Activated naive CD4-positive, alpha-beta T cell treated with anti-CD3 and anti-CD28 coated beads, Interleukin-2, amount 50 U/mL, for 16 hours (primary cell): ENCODE results near the gene OR2F1.
"Not testable (repeated sequence)": the region's sequence is repeated elsewhere in the genome, so short reads cannot be mapped to it uniquely, and the experiment has no call there.

Experiments
- DNase-seq: peaks from one replicate; pipeline ENCODE4 v3.0.0-alpha.2; 2020

OR2F1 gene

DNA sequence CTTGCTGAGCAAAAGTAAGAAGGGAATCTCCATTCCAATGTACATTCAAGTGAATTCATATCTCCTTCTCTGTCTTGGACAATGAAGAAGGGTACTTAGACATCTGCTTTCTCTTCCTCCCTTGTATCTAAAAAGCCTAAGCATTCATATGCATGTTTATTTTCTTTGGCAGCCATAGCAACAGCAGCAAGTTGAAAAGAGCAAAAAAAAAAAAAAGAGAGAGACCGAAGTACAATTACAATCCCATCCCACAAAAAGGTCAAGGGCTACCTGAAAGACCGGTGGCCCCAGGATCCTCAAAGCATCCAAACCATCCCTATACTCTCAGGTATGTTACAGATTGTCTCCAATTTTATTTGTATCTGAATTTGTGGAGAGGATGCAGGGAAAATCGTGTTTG is 4.1 kb downstream of the OR2F1 start:
- DNase-seq = no peak

GRCh38 chr7:143960813-143961610 is 6.4 kb downstream of the OR2F1 start:
- DNase-seq = no peak

GRCh38 chr7:143965280-143965679 is 10.6 kb downstream of the OR2F1 start:
- DNase-seq = no peak

DNA sequence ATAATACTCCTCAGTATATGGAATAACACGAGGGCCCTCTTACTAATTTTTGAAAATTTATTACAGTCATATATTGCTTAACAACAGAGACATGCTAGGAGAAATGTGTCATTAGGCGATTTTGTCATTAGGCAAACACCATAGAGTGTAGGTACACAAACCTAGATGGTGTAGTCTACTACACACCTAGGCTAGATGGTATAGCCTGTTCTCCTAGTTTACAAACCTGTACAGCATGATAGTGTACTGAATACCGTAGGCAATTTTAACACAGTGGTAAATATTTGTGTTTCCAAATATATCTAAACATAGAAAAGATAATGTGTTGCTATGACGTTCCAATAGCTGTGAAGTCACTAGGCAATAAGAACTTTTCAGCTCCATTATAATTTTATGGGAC is 12.8 kb downstream of the OR2F1 start:
- no peak for DNase-seq

DNA sequence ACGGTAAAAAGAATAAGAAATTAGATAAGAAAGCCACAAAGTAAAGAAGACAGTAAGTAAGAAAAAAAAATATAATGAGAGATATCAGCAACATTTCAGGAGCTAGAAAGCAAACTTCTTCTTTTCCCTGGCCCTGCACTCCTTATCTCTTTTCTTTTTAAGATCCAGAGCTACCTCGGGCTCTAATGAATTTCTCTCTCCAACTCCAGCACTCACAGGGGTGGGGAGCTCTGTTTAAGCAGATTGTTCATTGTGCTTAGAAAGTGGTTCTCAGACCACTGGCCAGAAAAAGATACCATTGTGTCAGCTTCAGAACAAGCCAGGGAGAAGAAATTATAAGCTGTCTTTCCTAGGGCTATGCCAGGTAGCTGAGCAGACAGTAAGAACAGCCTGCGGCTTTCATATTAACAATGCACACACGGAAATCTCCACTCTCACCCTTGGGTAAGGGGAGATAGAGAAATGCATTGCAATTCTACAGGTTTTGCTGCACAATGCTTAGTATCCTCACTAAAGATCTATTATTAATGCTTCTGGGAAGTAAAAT is 19.3 kb downstream of the OR2F1 start:
- DNase-seq = no peak

GRCh38 chr7:143974459-143974858 is 19.8 kb downstream of the OR2F1 start:
- no peak for DNase-seq

GRCh38 chr7:143975617-143976016 is 21.0 kb downstream of the OR2F1 start:
- DNase-seq = no peak

DNA sequence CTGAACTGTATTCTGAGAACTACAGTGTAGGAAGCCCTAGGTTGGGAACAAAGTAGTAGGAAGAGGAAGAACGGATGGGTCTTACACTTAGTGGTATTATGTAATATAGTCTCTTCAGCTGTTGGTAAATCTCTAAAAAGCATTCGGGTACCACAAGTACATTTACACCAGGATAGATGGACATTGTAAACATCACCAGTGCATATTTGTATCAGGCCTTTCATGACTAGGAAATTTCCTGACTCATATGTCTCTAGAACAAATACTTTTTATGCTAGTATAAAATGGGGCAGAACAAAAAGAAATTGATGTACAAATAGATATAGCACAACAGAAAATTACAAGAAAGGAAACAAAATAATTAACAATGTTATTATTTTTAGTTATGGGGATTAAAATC is 23.9 kb downstream of the OR2F1 start:
- DNase-seq = no peak

- no peak for DNase-seq
Measured at GRCh38 chr7:143979359-143979758, 24.7 kb downstream of the OR2F1 start.

GRCh38 chr7:143979998-143980397 is 25.4 kb downstream of the OR2F1 start:
- DNase-seq = no peak

DNA sequence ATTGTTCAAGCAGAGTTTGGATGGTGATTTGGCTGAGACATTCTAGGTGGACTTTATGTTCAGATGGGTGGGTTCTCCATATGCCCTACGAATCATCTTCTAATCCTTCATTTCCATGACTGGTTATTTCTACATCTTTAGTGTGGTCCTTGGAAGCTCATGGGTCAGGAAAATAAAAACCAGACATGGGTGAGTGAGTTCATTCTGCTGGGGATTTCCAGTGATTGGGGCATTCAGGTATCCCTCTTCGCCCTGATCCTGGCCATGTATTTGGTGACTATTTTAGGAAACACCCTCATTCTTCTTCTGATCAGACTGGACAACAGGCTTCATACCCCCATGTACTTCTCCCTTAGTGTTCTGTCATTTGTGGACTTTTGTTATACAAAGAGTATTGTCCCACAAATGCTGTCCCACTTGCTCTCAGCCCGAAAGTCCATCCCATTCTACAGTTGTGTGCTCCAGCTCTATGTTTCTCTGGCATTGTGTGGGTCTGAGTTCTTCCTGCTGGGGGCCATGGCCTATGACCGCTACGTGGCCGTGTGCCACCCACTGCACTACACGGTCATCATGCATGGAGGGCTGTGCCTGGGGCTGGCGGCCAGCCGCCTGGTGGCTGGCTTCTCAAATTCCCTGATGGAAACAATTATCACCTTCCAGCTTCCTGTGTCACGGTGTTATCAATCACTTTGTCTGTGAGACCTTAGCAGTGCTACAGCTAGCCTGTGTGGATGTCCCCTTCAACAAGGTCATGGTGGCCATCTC is 26.3 kb downstream of the OR2F1 start:
- DNase-seq = no peak

GRCh38 chr7:143983960-143984359 is 29.3 kb downstream of the OR2F1 start:
- no peak for DNase-seq

DNA sequence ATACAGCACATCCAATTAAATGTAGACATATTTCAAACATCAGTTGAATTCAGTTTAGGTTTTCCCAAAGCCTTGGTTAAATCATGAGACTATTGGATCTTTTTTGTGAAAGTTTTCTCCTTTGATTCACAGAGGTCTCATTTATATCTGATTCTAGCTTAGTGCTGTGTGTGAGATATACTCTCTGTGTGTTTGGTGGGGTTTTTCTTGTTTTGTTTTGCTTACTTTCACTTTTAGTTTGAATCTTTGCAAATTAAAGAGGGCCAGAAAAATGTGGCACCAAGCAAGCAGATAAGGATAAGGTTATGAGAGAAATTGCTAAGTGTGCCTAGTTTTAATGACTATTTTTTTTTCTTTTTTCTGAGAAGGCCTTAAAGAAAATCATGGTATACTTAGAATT is 32.9 kb downstream of the OR2F1 start:
- no peak for DNase-seq

DNA sequence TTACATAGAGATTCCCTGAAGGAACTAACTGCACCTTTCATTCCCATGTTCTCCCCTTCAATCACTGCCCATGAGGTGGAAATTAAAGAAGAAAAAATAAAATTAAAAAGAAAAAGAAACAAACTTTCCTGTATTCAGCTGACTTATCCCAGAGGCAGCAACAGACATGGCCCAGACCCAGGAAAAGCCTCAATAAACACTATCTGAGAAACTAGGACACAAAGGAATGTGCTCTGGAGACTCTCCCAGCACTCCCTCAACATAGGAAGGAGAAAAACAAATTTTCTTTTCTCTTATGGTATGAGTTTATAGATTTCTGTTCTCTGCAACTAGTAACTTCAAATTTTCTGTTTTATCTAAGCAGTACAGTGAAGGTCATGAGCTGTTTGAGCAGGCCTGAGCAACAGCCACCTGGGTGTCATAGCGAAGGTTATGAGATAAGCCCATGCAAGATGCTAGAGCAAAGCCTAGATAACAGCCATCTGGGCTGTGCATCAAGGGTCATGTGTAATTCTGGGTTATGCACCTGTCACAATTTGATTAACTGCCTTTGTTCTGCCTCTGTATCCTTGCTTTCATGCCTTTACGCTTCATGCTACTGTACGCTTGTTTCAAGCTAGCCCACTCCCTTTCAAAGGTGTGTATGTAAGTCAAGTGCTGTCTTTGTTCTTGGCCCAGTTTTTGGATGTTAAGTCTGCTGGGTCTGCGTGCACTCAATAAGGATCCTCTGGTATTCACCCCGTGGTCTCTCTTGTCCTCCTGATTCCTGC is 34.5 kb downstream of the OR2F1 start:
- DNase-seq = no peak

DNA sequence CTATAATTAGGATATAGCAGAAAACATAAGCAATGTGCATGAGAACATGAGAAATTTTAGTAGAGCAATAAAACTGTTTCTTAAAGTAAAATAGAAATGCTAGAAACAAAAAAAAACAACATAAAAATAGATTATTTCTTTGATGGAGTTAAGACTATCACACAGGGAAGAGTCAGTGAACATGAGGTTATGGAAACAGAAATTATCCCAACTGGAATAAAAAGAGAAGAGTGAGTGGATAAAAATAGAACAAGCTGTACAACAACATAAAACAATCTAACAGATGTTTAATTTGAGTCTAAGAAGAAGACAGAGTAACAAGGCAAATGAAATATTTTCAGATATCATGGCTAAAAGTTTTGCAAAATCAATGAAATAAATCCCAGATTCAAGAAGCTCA is 38.0 kb downstream of the OR2F1 start:
- DNase-seq = no peak

GRCh38 chr7:143993924-143994323 is 39.3 kb downstream of the OR2F1 start:
- DNase-seq = no peak

DNA sequence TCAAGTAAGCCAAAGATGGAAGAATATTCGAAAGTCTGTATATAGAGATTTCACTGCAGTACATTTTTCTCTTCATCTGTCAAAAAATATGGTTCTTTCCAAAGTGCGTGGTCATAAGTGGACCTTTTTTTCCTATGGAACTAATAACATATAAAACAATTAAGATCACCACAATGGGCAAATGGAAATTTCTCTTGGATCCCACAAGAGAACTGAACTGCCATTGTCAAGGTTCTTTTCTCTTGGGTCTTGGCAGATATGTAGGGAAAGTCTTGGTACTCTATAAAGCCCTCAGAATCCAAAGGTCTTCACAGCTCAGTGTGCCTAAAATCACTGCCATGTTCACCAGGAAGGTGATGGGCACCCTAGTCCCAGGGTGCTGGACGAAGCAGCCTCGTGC is 45.4 kb downstream of the OR2F1 start, which contains the start of gene OR6B1:
Gene OR6B1, plus strand, starts transcription at position 301 of the 400 bp plus-strand sequence. CDS start 3,677 bp downstream, outside the sequence.
- no peak for DNase-seq

- no peak for DNase-seq
Measured at GRCh38 chr7:144001543-144001942, 46.9 kb downstream of the OR2F1 start.

DNA sequence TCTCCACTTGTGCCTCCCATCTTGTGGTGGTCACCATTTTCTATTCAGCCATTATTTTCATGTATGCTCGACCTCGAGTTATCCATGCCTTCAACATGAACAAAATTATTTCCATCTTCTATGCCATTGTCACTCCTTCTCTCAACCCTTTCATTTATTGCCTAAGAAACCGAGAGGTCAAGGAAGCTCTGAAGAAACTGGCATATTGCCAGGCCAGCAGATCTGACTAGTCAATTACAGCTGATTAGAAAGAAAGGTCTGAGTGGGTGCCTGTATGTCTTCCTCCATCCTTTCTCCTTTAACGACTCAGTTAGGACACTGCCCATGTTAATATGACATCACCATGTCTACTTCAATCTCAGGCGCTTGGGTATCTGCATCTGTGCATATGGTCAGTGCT is 50.1 kb downstream of the OR2F1 start:
- DNase-seq = no peak

- no peak for DNase-seq
Measured at GRCh38 chr7:144006029-144006691, 51.5 kb downstream of the OR2F1 start.

GRCh38 chr7:144006692-144007042 is 52.0 kb downstream of the OR2F1 start:
- DNase-seq = no peak

DNA sequence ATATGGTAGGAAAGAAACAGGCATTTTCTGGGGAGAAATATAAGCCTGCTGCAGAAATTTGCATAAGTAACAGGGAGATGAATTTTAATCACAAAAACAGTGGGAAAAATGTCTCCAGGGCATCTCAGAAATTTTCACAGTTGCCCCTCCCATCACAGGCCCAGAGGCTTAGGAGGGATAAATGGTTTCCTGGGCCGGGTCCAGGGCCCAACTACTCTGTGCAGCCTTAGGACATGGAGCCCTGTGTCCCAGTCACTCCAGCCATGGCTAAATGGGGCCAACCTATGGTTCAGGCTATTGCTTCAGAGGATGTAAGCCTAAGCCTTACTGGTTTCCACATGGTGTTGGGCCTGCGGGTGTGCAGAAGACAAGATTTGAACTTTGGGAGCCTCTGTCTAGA is 54.7 kb downstream of the OR2F1 start:
- DNase-seq = no peak

GRCh38 chr7:144010061-144010460 is 55.4 kb downstream of the OR2F1 start:
- DNase-seq = not testable (repeated sequence)
